Activated naive CD8-positive, alpha-beta T cell treated with anti-CD3 and anti-CD28 coated beads, Interleukin-2, amount 50 U/mL, for 24 hours (primary cell): ENCODE measurements around the gene NFIL3.
"Not testable (repeated sequence)": the region's sequence is repeated elsewhere in the genome, so short reads cannot be mapped to it uniquely, and the experiment has no call there.

ENCODE experiments used
- ATAC-seq: fragments of 150-1000 bp; cut with Tn5 transposase; one replicate; pipeline ENCODE4 v1.10.0; 2021
- DNase-seq: peaks from one replicate; pipeline ENCODE4 v3.0.0; 2021
- H3K27ac Mint-ChIP-seq: one replicate; pipeline ENCODE4 v1.8.0; 2021; ENCODE audit warnings: mild to moderate bottlenecking, mixed read lengths
- H3K27me3 Mint-ChIP-seq: one replicate; pipeline ENCODE4 v1.8.0; 2021; ENCODE audit warnings: mixed read lengths
- H3K36me3 Mint-ChIP-seq: one replicate; pipeline ENCODE4 v1.8.0; 2021; ENCODE audit warnings: low read depth, mixed read lengths
- H3K4me1 Mint-ChIP-seq: one replicate; pipeline ENCODE4 v1.8.0; 2021; ENCODE audit warnings: mixed read lengths
- H3K4me3 Mint-ChIP-seq: one replicate; pipeline ENCODE4 v1.8.0; 2021; ENCODE audit warnings: mild to moderate bottlenecking, moderate library complexity, mixed read lengths
- H3K9me3 Mint-ChIP-seq: one replicate; pipeline ENCODE4 v1.8.0; 2021; ENCODE audit warnings: mixed read lengths

NFIL3 gene

GRCh38 chr9:91423785-91424402 lies at the start of gene NFIL3:
Gene NFIL3, minus strand, starts transcription at chr9:91423832. Its CDS starts 13,098 bp downstream, at chr9:91410734.
- peak within 1 kb of the TSS; percentile 97 for H3K4me3 Mint-ChIP-seq
- ATAC-seq, result peak; percentile 61
- peaks cover 26% of the 10 kb centered on the region for H3K36me3 Mint-ChIP-seq
- peak within 1 kb of the TSS; percentile 97 for H3K27ac Mint-ChIP-seq
- peak; percentile 79 for DNase-seq
- H3K9me3 Mint-ChIP-seq, result no peaks in the 10 kb centered on the region
- H3K27me3 Mint-ChIP-seq, result peaks cover 10% of the 10 kb centered on the region
- peaks cover 63% of the 10 kb centered on the region for H3K4me1 Mint-ChIP-seq

- not testable (repeated sequence) for H3K4me3 Mint-ChIP-seq, H3K36me3 Mint-ChIP-seq, ATAC-seq, DNase-seq, H3K9me3 Mint-ChIP-seq, H3K4me1 Mint-ChIP-seq, H3K27ac Mint-ChIP-seq
- peaks cover 23% of the 10 kb centered on the region for H3K27me3 Mint-ChIP-seq
Observed at GRCh38 chr9:91471524-91471923, 47.9 kb upstream of the NFIL3 start.

GRCh38 chr9:91465420-91465819 lies 41.8 kb upstream of the NFIL3 start:
- ATAC-seq (no peak), DNase-seq (no peak)
- peaks cover 12% of the 10 kb centered on the region for H3K9me3 Mint-ChIP-seq
- no peaks in the 10 kb centered on the region for H3K4me1 Mint-ChIP-seq
- peaks cover 14% of the 10 kb centered on the region for H3K27me3 Mint-ChIP-seq
- no peak overlapping the region for H3K4me3 Mint-ChIP-seq
- H3K27ac Mint-ChIP-seq, result no peak overlapping the region
- H3K36me3 Mint-ChIP-seq, result no peaks in the 10 kb centered on the region

GRCh38 chr9:91458906-91459305 lies 35.3 kb upstream of the NFIL3 start:
- no peaks in the 10 kb centered on the region for H3K9me3 Mint-ChIP-seq
- DNase-seq (no peak), ATAC-seq (no peak)
- H3K27ac Mint-ChIP-seq, result no peak overlapping the region
- no peaks in the 10 kb centered on the region for H3K4me1 Mint-ChIP-seq
- peaks cover 12% of the 10 kb centered on the region for H3K27me3 Mint-ChIP-seq
- no peak overlapping the region for H3K4me3 Mint-ChIP-seq
- H3K36me3 Mint-ChIP-seq, result no peaks in the 10 kb centered on the region

GRCh38 chr9:91452844-91453243 lies 29.2 kb upstream of the NFIL3 start:
- ATAC-seq, result no peak
- H3K9me3 Mint-ChIP-seq, result no peaks in the 10 kb centered on the region
- no peak for DNase-seq
- no peak overlapping the region for H3K27ac Mint-ChIP-seq
- peaks cover 11% of the 10 kb centered on the region for H3K27me3 Mint-ChIP-seq
- no peaks in the 10 kb centered on the region for H3K36me3 Mint-ChIP-seq
- H3K4me1 Mint-ChIP-seq, result no peaks in the 10 kb centered on the region
- no peak overlapping the region for H3K4me3 Mint-ChIP-seq

- Mint-ChIP-seq H3K4me3 (no peak overlapping the region), H3K4me1 (no peaks in the 10 kb centered on the region), H3K9me3 (no peaks in the 10 kb centered on the region), H3K36me3 (no peaks in the 10 kb centered on the region), H3K27me3 (peaks cover 16% of the 10 kb centered on the region), H3K27ac (no peak overlapping the region)
- DNase-seq (no peak), ATAC-seq (no peak)
Observed at GRCh38 chr9:91451431-91452270, 28.0 kb upstream of the NFIL3 start.

GRCh38 chr9:91445135-91445534 lies 21.5 kb upstream of the NFIL3 start:
- no peaks in the 10 kb centered on the region for H3K4me1 Mint-ChIP-seq
- ATAC-seq (no peak), DNase-seq (no peak)
- no peak overlapping the region for H3K4me3 Mint-ChIP-seq
- H3K9me3 Mint-ChIP-seq, result peaks cover 7% of the 10 kb centered on the region
- H3K27ac Mint-ChIP-seq, result no peak overlapping the region
- H3K27me3 Mint-ChIP-seq, result peaks cover 39% of the 10 kb centered on the region
- peaks cover 4% of the 10 kb centered on the region for H3K36me3 Mint-ChIP-seq

GRCh38 chr9:91443994-91444392 lies 20.4 kb upstream of the NFIL3 start:
- Mint-ChIP-seq H3K4me3 (no peak overlapping the region), H3K36me3 (peaks cover 4% of the 10 kb centered on the region), H3K9me3 (peaks cover 7% of the 10 kb centered on the region), H3K27me3 (peaks cover 47% of the 10 kb centered on the region), H3K4me1 (no peaks in the 10 kb centered on the region), H3K27ac (no peak overlapping the region)
- ATAC-seq (no peak), DNase-seq (no peak)

- H3K4me1 Mint-ChIP-seq, result no peaks in the 10 kb centered on the region
- DNase-seq, result no peak
- peaks cover 7% of the 10 kb centered on the region for H3K9me3 Mint-ChIP-seq
- H3K36me3 Mint-ChIP-seq, result peaks cover 4% of the 10 kb centered on the region
- no peak overlapping the region for H3K27ac Mint-ChIP-seq
- ATAC-seq, result no peak
- no peak overlapping the region for H3K4me3 Mint-ChIP-seq
- H3K27me3 Mint-ChIP-seq, result peaks cover 52% of the 10 kb centered on the region
Observed at GRCh38 chr9:91443321-91443993, 19.8 kb upstream of the NFIL3 start.

- H3K4me1 Mint-ChIP-seq, result peaks cover 4% of the 10 kb centered on the region
- H3K27ac Mint-ChIP-seq, result no peak overlapping the region
- no peak for ATAC-seq
Observed at GRCh38 chr9:91436841-91437240, 13.2 kb upstream of the NFIL3 start.

GRCh38 chr9:91433180-91433579 lies 9.5 kb upstream of the NFIL3 start:
- Mint-ChIP-seq H3K36me3 (no peaks in the 10 kb centered on the region), H3K9me3 (no peaks in the 10 kb centered on the region), H3K27ac (no peak overlapping the region), H3K4me3 (no peak overlapping the region), H3K4me1 (peaks cover 8% of the 10 kb centered on the region), H3K27me3 (peaks cover 16% of the 10 kb centered on the region)
- DNase-seq (no peak), ATAC-seq (peak; percentile 89)

More at GRCh38 chr9:91436841-91437240, 13.2 kb upstream of the NFIL3 start:
- Mint-ChIP-seq H3K36me3 (no peaks in the 10 kb centered on the region), H3K27me3 (peaks cover 46% of the 10 kb centered on the region), H3K4me3 (no peak overlapping the region), H3K9me3 (no peaks in the 10 kb centered on the region)
- DNase-seq, result no peak

GRCh38 chr9:91431485-91431884 lies 7.9 kb upstream of the NFIL3 start:
- no peak overlapping the region for H3K27ac Mint-ChIP-seq
- ATAC-seq (no peak), DNase-seq (no peak)
- peaks cover 11% of the 10 kb centered on the region for H3K27me3 Mint-ChIP-seq
- H3K9me3 Mint-ChIP-seq, result no peaks in the 10 kb centered on the region
- H3K4me3 Mint-ChIP-seq, result no peak overlapping the region
- H3K4me1 Mint-ChIP-seq, result peaks cover 16% of the 10 kb centered on the region
- H3K36me3 Mint-ChIP-seq, result no peaks in the 10 kb centered on the region

- Mint-ChIP-seq H3K27ac (no peak overlapping the region), H3K36me3 (no peaks in the 10 kb centered on the region), H3K9me3 (no peaks in the 10 kb centered on the region), H3K4me3 (no peak overlapping the region), H3K27me3 (peaks cover 5% of the 10 kb centered on the region), H3K4me1 (peaks cover 36% of the 10 kb centered on the region)
- DNase-seq (no peak), ATAC-seq (no peak)
Observed at GRCh38 chr9:91429501-91429900, 5.9 kb upstream of the NFIL3 start.

- Mint-ChIP-seq H3K4me1 (peaks cover 38% of the 10 kb centered on the region), H3K9me3 (no peaks in the 10 kb centered on the region), H3K27ac (no peak overlapping the region), H3K4me3 (no peak overlapping the region), H3K36me3 (no peaks in the 10 kb centered on the region), H3K27me3 (peaks cover 5% of the 10 kb centered on the region)
- no peak for ATAC-seq
- DNase-seq, result no peak
Observed at GRCh38 chr9:91428927-91429351, 5.3 kb upstream of the NFIL3 start.

- no peak overlapping the region for H3K4me3 Mint-ChIP-seq
- H3K4me1 Mint-ChIP-seq, result peaks cover 38% of the 10 kb centered on the region
- DNase-seq (no peak), ATAC-seq (no peak)
- H3K27ac Mint-ChIP-seq, result no peak overlapping the region
- H3K36me3 Mint-ChIP-seq, result no peaks in the 10 kb centered on the region
- peaks cover 5% of the 10 kb centered on the region for H3K27me3 Mint-ChIP-seq
- no peaks in the 10 kb centered on the region for H3K9me3 Mint-ChIP-seq
Observed at GRCh38 chr9:91428436-91428835, 4.8 kb upstream of the NFIL3 start.
